GM19438 (cell line): ENCODE measurements around the gene LDLRAP1.
A peak's percentile ranks its signal among the peaks of the same experiment; 100 is the strongest.

Experiments
- ATAC-seq: cut with Tn5 transposase; IDR thresholded peaks from one replicate; pipeline ENCODE4 v1.9.1; 2021; ENCODE audit warnings: low read depth; ENCODE audit not compliant: unreplicated experiment

Gene LDLRAP1

GRCh38 chr1:25541889-25542658 is 1.3 kb upstream of the LDLRAP1 start:
- no peak for ATAC-seq

DNA sequence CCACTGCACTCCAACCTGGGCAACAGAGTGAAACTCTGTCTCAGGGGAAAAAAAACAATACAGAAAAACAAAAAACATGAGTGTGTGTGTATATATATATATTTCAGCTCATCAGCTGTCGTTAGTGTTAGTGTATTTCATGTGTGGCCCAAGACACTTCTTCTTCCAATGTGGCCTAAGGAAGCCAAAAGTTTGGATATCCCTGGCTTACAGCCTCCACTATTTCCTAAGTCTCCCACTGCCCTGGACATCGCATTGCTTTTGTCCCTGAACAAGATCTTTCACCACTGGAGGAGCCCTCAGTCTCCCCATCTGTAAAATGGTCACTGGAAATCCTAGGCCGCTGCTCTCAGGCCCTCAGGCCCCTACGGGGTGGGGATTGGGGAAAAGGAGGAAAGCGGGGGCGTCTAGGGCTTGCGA is 391 bp upstream of the LDLRAP1 start:
- no peak for ATAC-seq

DNA sequence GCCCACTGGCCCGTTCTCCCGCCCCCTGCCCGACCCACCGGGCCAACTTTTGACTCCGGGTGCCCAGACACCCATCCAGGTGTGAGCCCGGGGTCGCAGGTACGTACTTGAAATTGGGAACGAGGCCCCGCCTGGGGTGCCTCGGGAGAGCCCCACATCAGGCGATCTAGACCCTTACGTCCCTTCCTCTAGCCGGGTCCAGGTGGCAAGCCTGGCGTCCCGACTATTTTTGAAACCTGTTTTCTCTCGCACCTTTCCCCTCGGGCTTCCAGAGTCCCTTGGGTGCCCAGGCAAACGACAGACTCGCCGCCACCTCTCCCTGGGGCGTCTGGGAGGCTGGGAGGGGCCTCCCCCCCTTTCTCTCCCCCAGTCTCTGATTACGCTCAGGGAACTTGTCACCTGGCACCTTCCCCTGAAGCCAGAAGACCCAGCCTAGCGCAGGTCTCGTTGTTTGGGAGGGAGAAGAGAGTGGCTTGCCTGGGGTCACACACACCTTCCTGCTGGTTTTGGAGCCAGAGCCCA is 898 bp downstream of the LDLRAP1 start:
- ATAC-seq: no peak

DNA sequence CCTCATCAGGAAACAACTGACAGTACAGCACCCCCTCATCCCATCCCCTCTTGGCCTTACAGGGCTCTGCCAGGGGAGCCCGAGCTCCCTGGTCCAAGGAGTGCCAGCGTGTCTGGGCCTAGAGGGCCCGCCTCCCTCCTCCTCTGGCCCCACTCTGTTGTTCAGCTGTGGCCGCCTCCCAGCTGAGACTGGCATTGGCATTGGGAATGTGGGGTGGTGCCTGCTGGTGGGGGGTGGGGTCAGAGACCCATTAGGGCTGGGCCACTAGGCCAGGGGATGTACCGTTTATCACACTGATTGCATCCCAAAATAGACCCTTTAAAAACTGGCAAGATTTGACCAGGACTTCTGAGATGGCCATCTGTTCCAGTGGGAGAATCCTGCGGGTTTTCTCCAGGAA is 1.4 kb downstream of the LDLRAP1 start:
- ATAC-seq: no peak

- no peak for ATAC-seq
Measured at GRCh38 chr1:25545767-25546166, 2.4 kb downstream of the LDLRAP1 start.

- ATAC-seq: no peak
Measured at GRCh38 chr1:25546193-25546592, 2.8 kb downstream of the LDLRAP1 start.

- no peak for ATAC-seq
Measured at GRCh38 chr1:25548601-25549000, 5.2 kb downstream of the LDLRAP1 start.

DNA sequence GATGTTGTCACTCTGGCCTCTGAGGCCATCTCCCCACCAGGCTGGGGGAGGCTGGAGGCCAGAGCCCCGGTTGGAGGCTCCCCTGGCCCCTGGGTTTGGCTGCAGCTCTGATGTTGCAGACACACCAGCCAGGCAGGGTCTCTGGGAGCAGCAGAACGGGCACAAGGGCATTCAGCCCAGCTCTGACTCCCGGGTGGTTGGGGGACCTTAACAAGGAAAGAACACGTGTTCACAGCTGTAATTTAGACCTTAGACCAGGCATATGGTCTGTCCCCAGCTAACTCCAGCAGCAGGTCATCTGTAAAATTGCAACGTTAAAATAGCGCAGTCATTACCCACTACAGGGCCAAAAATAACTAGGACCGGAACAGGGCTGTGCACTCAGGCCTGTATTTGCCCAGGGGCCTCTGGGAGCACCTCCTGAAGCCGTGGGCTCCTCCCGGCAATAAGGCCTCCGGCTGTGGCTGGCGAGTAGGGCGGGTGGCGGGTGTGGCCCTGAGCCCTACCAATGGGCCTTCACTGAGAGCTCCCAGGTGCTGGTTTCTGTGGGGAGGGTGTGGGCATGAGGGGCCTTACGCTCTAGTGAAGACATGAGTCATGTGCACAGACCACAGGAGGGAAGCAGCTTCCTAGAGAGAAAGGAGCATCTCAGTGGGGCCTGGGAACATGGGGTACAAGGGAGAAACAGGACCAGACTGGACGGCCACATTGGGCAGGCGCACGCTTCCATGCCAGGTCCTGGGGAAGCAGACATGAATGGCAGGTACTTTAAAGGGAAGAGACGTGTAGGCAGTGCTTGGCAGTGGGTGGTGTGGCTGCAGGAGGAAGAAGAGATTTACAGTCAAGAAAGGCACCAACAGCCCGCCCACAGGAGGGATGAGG is 6.1 kb downstream of the LDLRAP1 start:
- peak; percentile 89 for ATAC-seq

DNA sequence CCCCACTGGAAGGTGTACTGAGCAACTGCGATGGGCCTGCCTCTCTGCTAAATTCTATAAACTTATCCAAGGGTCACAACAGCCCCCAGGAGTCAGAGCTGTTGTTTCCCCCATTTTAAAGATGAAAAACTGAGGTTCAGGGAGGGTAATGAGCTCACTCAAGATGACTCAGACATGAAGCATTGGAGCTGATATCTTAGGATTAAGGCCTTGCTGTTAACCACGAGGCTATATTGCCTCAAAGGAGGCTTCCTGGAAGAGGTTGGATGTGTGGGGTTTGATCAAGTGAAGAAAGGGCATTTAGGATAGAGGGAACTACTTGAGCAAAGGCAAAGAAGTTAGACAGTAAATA is 6.7 kb downstream of the LDLRAP1 start:
- ATAC-seq: no peak

DNA sequence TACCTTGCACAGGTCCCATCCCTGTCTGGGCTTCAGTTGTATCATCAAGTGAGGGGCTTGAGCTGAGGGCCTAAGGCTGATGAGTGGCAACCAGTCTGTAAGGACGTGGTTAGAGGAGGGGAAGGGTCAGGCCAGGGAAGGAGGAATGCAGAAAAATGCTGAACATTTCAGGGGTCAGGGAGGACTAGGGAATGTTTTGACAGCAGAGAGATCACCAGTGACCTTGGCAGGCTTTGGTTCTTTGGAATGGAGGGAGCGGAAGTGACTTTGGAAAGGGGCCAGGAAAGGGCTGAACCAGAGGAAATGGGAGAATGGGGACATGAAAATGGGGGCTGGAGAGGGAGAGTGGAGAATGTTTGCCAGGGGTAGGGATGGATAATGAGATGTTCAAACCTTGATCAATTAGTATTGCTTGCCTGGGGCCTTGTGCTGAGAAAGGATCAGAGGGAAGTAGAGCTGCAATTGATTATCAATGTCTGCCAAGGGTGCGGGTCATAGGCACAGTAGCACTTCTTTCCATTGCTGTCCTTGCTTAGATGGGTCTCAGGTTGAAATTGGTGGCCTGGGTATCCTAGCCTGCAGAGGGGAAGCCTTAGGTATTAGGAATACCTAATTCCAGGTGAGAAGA is 7.4 kb downstream of the LDLRAP1 start:
- no peak for ATAC-seq

DNA sequence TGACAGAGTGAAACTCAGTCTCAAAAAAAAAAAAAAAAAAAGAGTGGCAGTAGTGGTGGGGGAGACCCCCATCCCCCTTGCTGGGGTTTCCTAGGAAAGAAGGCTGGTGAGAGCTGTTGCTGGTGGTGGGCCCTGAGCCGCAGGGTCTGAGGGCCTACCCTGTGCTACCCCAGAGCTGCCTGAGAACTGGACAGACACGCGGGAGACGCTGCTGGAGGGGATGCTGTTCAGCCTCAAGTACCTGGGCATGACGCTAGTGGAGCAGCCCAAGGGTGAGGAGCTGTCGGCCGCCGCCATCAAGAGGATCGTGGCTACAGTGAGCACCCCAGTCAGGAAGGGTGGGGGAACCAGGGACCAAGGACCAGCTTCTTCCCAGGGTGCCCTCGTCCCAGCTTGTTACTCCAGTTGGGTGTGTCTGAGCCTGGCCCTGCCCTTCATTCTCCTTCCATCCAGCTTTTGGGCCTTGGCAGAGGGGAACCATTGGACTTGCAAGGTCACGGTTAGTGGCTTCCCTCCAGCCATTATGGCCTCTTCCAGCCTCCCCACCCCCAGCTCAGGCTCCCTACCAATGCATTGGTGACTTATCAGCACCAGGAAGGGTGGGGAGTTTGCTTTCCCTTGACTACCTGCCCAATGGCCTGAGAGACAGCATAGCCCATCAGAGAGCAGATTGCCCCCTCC is 10.5 kb downstream of the LDLRAP1 start:
- no peak for ATAC-seq

GRCh38 chr1:25554430-25554780 is 11.0 kb downstream of the LDLRAP1 start:
- no peak for ATAC-seq

DNA sequence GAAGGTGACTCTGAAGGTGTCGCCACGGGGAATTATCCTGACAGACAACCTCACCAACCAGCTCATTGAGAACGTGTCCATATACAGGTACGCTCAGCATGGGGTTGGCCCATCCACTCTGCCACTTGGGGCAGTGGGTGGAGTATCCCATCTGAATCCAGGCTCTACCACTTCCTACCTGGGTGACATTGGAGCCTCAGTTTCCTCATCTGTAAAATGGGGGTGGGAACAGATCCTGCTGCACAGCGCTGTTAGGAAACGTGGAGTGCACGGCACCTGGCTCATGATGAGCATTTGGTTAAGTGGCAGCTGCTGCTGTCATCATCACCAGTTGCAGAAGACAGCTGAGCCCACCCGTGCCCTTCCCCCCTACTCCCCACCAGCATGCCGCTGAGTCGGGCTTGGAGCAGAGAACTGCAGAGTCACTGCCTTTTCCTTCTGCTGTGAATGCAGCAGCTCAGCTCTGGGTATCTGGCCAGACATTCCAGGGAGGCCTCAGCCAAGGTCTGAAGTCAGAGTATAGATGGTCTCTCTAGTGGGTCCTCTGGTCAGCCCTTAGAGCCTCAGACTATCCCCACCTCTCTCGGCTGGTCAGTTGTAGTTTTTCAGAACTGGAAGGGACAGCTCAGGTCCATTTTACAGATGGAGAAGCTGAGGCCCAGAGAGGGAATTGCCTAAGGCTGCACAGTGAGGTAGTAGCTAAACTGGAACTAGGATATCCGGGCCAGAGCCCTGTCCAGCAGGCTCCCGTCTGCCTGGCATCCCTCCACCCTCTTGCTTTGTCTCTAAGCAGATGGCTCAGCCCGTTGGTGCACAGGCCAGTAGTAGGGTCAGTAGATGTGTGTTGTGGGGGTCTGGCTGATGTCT is 11.7 kb downstream of the LDLRAP1 start:
- no peak for ATAC-seq

DNA sequence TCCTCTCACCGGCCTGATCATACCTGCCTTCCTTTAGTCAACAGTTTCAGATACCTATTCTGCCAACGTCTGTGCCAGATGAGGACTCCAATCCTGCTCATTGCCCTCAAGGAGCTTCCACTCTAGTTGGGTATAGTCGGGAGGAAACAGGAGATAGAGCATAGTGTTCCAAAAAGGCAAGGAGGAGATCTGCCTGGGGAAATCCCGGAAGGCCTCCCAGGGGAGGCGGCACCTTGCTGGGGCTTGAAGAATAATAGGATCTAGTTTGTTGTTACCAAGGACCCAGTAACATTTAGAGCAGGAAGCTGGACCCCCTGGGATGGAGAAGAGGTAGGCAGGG is 12.3 kb downstream of the LDLRAP1 start:
- ATAC-seq: no peak

DNA sequence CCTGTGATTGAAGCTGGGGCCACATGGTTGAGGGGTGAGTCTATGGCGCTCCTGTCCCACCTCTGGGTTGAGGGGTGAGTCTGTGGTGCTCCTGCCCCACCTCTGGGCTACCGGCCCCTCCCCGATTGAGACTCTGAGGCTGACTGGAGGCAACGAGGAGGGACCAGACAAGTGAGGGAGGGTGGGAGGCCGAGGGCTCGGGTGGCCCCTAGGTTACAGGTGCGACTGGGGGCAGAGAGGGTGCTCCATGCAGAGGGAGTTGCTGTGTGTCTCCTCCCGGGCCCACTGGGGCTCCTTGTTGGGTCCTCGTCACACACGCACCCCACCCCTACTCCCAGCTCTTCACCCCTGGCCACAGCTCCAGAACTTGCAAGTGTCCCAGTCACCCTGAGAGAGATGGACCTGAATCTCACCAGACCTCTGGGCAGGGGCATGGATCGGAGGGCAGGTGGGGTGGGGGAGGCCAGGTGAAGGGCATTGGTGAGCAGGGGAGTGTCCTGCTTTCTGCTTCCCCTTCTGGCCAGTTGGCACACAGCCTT is 12.8 kb downstream of the LDLRAP1 start:
- no peak for ATAC-seq

DNA sequence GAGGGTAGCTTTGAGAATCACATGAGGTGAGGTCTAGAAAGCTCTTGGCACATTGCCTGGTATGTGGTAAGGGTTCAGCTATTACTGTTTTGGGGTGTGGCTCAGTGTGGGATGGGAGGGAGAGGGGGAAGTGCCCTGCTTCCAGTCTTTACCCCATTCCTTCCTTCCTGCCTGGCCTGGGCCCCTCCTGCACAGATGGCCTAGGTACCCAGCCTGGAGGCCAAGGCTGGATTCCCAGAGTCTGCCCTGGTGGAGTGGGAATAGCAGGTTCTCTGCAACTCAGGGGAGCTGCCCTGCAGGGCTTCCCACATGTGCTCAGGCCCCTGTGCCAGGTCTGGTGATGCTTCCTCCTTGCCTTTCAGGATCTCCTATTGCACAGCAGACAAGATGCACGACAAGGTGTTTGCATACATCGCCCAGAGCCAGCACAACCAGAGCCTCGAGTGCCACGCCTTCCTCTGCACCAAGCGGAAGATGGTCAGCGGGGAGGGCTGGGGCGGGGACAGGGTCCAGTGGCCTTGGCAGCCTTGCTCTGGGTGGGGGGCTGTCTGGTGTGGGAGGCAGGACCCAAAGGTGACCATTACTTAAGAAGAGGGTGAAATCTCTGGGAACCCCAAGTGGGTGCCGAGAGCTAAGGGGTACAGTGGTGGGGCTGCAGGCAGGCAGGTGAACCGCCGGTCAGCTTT is 13.5 kb downstream of the LDLRAP1 start:
- no peak for ATAC-seq

DNA sequence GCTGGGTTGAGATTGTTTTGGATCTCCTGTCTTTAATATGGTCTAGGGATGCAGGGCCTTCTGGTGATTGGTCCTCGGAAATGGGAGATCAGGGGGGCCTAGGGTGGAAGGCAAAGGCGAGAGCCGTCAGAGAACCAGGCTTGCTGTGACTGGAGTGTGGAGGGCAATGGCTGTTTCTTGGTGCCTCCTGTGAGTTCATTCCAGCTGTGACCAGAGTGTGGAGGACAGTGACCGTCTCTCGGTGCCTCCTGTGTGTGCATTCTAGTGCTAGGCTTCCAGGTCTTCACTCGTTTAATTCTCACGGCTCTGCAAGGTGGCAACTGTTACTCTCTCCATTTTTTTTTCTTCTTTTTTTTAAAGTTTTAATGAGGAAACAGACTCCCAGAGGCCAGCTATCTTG is 14.1 kb downstream of the LDLRAP1 start:
- ATAC-seq: no peak

DNA sequence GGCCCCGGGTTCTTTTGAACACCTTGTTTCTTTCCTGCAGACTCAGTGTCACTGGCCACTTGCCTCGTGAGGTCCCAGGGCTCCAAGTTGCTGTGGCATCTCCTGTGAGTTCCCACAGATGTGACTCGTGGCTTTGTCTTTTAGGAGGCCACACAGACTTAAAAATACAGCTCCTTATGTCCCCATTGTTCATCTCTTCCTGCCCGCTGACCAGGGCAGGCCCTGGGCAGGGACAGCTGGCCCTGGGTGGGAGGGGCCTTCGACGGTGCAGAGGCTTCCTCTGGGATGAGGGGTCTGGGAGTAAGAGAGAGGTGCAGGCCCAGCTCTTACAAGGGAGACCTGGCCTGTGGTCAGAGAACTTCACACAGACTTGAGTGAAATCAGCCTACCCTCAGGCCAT is 15.6 kb downstream of the LDLRAP1 start:
- no peak for ATAC-seq

DNA sequence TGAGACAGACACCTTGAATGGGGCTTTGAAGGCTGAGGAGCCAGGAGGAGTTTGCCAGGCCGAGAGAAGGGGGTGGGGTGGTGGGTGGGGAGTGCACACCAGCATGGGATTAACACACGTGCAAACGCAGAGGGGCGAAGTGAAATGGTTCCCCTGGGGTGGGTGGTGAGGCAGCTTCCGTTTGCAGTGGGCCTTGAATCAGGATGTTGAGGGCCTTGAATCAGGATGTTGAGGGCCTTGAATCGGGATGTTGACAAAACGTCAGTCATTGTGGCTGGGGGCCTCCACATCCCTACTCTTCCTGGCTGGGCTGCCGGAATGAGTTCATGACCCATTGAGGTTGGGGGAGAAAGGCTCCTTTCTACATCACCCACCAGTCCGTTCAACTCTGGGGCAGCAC is 16.6 kb downstream of the LDLRAP1 start:
- no peak for ATAC-seq
